AG08395 (cell line): ENCODE measurements around the gene DAP3.
"Not testable (repeated sequence)": the region's sequence is repeated elsewhere in the genome, so short reads cannot be mapped to it uniquely, and the experiment has no call there.

ENCODE experiments used
- DNase-seq: peaks from one replicate; pipeline ENCODE4 v3.0.0; 2012; ENCODE audit warnings: mixed read lengths, low spot score

The DAP3 gene

GRCh38 chr1:155689081-155689607, at the start of gene DAP3:
DAP3 (plus strand) TSS chr1:155689091; CDS start chr1:155709780, 20,689 bp downstream.
- peak; percentile 88 for DNase-seq

DNA sequence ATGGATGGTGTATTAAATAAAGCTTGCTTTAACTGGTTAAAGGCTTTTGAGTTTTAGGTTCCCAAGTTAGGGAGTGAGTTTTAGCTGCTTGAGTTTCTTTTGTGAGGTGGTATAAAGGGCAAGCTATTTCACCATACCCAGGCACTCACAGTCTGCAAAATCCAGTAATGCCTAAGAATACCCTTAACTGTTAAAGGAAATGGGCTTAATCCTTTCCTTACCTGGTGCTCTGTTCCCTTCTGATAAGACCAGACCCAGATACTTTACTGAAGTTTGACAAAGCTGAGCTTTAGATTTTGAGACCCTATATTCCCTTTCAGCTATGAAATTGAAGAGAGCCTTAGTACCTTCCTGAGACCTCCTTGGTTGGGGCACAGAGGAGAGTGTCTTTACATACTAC, 48.5 kb upstream of the DAP3 start:
- DNase-seq, result no peak

- DNase-seq, result not testable (repeated sequence)
Observed at GRCh38 chr1:155642559-155643180, 46.2 kb upstream of the DAP3 start.

DNA sequence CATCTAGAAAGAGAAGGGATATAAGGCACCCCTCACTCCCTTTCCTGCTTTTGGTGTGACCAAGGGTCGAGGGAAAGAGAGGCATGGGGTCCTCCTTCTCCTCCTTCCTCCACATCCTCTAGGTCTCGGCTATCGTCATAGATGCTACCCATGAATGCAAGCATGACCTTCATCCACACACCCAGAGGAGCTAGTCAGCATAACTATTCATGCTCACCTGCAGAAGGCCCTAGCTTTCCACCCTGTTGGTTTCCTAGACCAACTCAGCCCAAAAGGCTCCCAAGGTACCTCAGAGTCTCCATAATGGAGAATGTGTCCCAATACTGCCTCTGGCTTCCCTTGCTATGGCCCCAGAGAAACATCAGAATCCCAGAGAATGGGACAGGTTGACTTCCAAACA, 45.7 kb upstream of the DAP3 start:
- DNase-seq, result no peak

DNA sequence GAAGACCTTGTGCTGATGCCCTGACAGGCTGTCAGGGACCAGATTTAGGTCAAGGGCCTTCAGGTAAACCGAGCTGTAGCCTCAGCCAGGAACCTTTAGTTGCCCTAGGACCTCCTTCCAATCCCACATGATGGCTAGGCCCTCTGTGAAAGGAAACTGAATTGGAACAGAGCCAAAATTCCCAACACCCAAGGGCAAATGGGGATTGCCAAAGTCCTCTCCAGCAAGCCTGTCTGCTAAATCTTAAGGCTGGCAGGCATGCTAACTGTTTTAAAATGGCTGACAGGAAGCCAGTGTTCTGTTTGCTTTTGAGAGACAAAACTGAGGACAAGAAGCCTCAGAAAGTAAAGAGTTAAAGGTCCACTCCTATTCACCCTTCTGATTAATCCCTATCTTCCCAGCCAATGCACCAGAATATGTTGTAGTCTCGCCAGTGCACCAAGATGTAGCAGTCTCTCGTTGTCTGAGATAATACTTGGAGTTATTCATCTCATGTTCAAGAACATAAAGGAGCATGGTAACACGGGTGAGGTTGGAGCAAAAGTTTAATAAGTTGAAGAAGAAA, 43.8 kb upstream of the DAP3 start:
- DNase-seq, result peak; percentile 3

DNA sequence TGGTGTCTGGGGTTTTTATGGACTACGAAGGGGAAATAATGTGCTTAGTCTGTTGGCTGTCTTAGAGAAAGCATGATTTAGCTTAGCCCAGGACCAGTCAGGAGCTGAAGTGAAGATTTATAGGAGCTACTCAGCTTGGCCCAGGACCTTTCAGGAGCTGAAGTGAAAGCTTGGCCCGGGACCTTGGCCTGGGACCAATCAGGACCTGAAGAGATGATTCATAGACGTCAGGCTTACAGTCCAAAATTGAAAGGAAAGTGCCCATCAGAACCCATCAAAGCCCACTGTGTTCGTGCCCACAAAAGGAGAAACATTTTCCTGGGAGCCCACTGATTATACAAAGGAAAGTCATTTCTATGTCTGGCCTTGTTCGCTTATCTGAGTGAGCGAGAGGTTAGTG, 43.2 kb upstream of the DAP3 start:
- DNase-seq, result peak; percentile 6

GRCh38 chr1:155646307-155646706, 42.6 kb upstream of the DAP3 start:
- DNase-seq, result peak; percentile 5

GRCh38 chr1:155648207-155649147, 40.4 kb upstream of the DAP3 start:
- DNase-seq, result peak; percentile 73

DNA sequence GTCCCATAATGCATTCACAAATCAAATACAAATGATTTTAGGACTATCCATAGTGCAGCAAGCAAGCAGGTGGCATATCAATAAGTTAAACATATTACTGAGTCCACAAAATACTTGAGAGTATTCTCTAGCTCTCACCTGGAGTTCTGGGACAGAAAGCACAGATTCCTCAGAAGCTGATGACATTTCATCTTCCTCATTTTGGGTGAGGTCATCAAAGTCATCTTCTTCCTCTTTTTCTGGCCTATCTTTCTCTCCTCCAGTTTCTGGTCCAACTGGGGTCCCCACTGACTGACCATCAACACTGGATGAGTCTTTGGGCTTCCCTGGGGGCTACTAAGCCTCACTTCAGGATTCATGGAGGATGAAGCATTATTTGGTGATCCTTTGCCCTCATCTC, 39.2 kb upstream of the DAP3 start:
- DNase-seq, result no peak

- DNase-seq, result no peak
Observed at GRCh38 chr1:155650231-155650757, 38.6 kb upstream of the DAP3 start.

GRCh38 chr1:155651861-155652661, 36.8 kb upstream of the DAP3 start:
- no peak for DNase-seq

DNA sequence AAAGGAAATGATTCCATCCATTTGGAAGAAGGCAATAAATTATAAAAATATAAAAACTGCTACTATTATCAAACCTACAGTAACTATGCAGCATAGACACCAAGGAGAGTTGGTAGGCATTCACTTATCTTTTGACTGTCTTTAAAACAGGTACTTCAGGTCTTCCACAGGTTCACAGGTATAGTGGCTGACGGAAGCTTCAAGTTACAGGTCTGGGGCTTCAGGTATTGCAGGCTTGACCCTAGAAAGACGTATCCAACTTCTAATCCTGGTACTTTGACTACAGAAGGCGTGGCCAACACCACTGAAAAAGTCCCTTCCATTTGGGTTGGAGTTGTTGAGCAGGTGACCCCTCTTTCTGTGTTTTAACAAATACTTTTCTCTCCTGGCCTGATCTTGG, 35.9 kb upstream of the DAP3 start:
- DNase-seq, result no peak

DNA sequence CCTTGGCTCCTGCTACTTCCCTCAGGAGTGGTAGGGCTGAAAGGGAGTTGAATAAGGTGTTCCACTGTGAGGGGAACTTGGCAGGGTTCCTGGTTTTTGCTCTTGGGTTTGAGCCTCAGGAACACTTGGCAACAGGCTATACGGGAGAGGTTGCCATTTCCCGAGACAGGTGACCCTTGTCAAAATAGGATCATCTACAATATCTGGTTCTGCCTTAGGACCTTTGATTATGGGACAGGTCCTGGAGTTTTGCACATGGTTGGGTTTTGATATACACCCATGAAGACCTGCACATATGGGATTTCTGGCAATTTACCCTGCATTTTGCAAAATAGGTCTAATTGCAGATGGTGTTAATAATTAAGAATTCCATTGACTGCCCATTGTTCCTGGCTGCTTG, 31.4 kb upstream of the DAP3 start:
- DNase-seq, result no peak

GRCh38 chr1:155661239-155661638, 27.7 kb upstream of the DAP3 start:
- DNase-seq, result not testable (repeated sequence)

DNA sequence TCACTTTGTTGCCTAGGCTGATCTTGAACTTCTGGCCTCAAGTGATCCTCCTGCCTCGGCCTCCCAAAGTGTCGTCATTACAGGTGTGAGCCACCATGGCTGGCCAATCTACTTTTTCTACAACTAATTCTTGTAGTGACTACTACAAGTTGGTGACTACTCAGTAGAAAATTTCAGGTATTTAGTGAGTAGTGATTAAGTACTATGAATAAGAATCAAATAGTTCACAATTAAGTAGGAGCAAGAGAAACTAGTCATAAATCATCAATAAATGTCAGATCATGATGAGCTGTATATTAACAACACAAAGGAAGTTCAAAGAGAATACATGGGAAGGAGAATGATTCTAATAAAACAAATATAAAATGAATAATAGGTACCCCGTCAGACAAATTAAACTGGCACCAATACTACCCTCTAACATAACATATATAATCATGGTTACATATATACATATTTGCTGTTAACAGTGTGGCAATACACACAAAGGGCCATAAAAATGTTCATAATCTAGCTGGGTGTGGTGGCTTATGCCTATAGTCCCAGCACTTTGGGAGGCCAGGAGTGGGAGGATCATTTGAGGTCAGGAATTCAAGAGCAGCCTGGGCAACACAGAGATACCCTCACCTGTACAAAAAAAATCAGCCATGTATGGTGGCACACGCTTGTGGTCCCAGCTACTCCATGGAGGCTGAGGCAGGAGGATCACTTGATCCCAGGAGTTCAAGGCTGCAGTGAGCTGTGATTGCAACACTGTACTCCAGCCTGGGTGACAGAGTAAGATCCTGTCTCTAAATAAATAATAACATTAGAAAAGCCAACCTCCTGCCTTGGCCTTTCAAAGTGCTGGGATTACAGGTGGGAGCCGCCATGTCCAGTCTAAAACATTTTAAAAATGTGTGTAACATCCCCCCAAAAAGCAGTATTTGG, 19.4 kb upstream of the DAP3 start:
- no peak for DNase-seq

DNA sequence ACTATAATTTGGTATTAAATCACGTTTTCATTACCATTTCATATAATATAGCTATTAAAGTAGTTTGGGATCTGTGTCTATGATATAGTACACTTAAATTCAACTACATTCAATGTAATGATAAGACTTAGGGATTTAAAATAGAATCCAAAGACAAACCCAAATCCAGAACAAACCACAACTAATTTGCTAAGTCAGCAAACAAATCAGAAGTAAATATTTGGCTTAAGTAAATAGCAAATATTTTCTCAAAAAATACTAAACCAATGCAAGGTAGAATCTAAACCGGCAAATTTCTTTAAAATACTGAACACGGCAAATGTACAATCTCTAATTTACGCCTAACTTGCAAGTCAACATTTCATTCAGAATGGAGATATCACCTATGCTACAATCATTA, 17.1 kb upstream of the DAP3 start:
- no peak for DNase-seq

DNA sequence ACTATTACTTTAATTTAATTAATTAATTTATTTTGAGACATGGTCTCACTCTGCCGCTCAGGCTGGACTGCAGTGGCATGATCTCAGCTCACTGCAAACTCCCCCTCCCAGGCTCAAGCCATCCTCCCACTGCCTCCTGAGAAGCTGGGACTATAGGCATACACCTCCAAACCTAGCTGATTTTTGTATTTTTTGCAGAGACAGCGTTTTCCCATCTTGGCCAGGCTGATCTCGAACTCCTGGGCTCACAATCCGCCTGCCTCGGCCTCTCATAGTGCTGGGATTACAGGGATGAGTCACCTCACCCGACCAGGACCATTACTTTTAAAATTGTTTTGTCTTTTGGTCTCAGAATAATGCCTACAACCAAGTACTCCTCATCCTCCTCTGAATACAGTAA, 15.9 kb upstream of the DAP3 start:
- no peak for DNase-seq

DNA sequence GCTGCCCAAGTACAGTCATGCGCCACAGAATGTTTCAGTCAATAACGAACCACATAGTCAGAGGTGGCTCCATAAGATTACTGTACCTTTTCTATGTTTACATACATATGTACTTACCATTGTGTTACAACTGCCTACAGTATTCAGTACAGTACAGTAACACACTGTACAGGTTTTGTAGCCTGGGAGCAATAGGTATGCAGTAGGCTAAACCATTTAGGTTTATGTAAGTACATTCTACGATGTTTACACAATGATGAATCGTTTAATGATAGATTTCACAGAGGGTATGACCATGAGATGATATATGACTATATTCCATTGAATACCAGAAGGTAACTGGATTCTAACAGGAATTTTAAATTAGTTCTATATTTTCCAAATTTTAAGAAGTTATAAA, 10.9 kb upstream of the DAP3 start:
- no peak for DNase-seq

- not testable (repeated sequence) for DNase-seq
Observed at GRCh38 chr1:155678992-155679391, 9.9 kb upstream of the DAP3 start.

DNA sequence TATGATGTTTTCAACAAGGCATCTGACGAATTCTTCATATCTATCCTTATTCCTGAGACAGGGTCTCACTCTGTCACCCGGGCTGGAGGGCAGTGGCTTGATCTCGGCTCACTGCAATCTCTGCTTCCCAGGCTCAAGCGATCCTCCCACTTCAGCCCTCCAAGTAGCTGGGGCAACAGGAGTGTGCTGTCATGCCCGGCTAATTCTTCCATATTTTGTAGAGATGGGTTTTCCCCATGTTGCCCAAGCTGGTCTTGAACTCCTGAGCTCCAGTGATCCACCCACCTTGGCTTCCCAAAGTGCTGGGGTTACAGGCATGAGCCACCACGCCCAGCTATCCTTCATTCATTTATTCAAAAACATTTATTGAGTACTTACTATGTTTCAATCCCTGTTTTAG, 8.4 kb upstream of the DAP3 start:
- DNase-seq, result no peak

- DNase-seq, result no peak
Observed at GRCh38 chr1:155681776-155682175, 7.1 kb upstream of the DAP3 start.
